NT2/D1 (cell line): ENCODE results near the gene INSYN2A.

Experiments used
- SUZ12 ChIP-seq: IDR thresholded peaks from 2 replicates; pipeline ENCODE4 v1.6.1; 2011; ENCODE audit not compliant: insufficient read length, insufficient read depth; ENCODE audit errors: extremely low read depth
- ZNF274 ChIP-seq: IDR thresholded peaks from 2 replicates; pipeline ENCODE4 v1.6.1; 2011; ENCODE audit warnings: mild to moderate bottlenecking, low read depth, low read length

DNA sequence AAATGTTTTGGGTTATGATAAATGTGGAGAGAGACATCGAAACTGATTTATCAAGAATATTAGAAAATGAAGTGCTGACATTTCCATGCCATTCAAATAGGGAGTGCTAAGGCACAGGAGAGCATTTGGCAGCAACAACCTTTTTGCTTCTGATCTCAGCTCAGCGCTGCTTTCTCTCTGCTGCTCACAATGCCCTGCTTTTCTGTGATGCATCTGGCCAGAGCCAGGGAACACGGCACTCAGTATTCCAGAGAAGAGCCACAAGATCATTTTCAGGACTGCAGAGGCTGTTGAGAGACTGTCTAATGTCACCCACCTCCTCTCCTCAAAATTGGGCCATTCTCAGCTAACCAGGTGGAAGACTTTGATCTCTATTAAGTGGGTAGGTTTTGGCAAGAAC is 28.1 kb downstream of the INSYN2A start:
- TF ChIP-seq ZNF274 (no peak), SUZ12 (no peak)
